GM19463 (cell line): ENCODE results near the gene IKZF2.

Experiments used
- ATAC-seq: cut with Tn5 transposase; IDR thresholded peaks from one replicate; pipeline ENCODE4 v1.9.1; 2021; ENCODE audit warnings: mild to moderate bottlenecking, moderate library complexity; ENCODE audit not compliant: unreplicated experiment

Gene IKZF2

DNA sequence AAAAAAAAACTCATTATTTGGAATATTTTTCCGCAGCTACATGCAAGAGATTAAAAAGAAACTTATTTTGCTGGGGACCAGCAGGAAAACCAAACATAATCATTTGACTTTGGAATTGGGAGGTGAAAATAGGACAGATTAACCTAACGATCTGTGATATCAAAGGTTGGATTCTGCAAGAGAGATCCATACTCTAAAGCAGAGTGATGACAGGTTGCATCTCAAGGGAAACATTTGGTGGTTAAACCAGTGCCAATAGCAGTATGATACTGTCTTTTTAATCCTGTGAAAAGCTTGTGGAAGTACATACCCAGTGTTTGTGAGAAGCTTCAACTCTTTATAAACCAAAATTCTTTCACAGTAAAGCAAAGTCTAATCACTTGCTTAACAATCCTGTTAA, 5.3 kb upstream of the IKZF2 start:
- no peak for ATAC-seq

DNA sequence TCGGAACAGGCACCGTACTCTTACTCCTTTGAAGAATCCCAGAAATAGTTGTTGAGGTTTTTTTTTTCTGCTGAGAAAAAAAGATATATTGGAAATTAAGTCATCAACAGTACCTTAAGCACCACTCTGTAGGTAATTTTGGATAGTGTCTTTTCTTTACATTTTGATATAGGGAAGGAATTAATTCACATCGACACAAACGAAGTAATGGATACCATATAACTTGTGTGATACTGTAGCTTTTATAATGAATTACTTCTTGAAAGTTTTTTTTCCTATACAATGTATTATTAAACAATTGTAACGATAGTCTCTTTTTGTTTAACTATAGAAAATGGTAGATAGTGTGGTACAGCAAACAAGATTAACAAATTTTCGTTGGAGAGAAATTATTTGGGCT, 1.5 kb upstream of the IKZF2 start:
- no peak for ATAC-seq

DNA sequence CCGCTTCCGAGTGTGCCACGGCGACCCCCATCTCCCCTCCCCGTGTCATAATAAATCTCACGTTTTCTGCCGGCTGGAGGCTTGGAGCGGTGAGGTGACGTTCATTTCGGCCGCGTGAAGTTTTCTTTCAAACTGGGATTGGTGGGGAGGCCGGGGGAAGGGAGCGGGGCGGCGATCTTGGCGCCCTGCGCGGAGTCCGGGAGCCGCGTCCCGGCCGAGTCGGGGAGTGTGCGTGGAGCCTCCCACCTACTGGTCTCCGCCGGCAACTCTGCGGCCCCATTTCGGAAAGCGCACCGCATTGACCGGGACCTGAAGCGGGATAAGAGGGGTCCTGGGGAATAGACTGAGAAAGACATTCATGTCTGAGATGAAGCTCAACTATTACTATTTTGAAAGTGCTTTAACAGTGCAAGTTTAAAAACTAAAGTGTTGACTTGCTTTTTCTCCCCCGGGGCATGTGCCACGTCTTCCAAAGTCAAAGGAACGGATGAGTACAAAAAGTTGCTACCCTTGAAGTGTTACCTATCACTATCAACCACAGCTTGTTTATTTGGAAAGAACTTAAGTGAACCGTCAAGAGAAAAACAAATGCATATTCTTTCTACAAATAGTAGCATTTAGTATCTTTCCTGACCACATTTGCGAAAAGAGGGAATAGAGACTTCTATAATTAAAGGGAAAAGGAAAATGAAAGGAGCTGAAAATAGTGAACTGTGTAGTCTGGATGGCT, 818 bp upstream of the IKZF2 start:
- ATAC-seq, result peak; percentile 23

DNA sequence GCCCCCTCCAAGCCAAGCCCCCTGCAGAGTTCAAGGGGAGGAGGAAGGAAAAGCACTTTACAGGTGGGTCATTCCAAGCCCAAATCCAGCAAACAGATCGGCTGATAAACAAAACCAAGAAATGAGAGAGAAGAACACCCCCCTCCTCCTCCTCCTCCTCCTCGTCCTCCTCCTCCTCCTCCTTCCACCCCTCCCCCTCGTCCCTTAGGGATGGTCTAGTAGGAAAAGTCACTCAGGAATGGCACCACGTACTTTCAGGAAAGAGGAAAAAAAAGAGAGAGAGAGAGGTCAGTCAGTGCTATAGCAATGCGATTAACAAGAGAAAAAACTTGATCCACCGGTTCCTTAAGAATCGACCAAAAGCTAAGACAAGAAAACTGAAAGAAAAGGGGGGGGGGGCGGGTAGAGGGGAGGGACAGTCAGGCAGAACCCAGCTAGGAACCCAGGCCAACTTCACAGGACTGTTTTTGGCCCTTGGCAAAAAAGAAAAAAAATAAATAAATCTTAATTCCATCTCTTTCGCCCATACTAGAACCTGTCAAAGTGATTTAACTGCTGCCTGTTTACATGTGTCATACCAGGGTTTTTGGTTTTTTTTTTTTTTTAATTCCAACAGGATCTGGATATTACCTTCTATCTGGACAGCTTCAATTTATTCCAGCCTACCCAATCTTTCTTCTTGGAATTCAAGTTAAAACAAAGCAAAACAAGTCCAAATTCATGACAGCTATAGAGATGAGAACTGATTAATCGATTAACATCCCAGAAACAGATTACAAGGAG, 906 bp downstream of the IKZF2 start:
- no peak for ATAC-seq

DNA sequence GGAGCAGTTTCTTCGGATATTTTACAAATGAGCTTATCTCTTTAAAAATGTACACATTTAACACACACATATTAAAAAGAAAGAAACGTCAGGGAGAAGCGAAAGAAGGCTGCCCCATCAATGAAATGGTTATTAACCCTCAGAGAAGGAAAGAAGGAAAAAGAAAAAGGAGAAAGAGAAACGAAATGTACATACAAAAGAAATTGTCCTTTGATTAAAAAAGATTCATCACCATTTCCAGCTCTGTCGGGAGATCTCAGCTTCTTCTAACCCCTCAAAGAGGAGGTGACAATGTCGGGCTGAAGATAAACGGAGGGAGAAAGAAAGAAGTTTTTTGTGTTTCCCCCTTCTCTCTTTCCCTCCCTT, 1.5 kb downstream of the IKZF2 start:
- ATAC-seq, result no peak

DNA sequence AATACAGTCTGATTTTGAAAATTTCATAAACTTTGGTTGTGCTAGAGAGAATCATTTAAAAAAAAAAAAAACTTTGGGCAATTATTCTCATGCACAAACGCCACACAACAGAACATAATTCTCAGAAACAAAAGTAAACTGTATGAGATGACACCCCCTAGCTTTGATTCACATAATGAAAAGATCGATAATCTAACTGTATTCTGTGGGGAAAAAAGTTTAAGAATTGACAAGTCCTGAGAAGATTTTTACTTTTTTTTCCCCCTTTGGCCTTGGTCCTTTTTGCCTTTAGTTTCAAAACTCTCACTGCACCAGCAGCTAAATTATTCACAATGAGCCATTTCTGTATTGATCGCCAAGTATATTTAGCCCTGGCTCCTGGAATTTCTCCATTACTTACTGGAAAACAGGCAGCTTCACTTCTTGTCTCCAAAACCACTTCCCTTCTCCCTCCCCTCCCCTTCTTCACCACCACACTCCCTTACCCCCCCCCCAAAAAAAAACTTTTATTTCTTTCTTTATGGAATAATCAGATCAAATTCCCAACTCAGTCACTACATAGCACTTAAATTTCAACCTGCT, 2.0 kb downstream of the IKZF2 start:
- no peak for ATAC-seq

DNA sequence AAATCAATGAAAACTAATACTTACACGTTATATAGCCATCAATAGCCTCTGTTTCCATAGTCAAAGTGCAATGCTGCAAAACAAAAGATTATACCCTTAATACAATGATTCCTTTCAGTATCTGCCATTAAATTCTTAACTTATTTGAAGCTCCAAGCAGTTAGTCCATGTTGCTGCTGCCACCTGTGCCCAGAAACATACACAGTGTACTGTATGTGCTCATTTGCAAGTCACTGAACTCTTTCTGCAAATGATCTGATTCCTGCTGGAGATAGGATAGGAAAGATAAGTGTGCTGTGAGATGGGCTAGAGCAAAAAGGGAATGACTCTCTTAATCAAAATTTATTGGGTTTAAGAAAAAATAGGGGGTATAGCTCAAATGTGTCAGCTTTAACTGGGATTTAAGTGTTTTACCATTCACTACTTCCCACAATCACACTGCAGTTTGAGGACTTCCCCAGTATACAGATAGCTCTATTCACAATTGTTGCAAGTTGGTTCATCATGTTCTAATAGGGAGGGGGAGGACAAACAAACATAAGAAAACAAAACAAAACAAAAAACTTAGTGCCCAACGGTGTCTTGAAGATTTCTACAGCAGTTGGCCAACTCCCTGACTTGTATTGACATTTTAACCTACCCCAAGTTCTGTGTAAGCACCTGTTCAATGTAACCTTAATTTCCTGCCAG, 2.7 kb downstream of the IKZF2 start:
- peak; percentile 9 for ATAC-seq

DNA sequence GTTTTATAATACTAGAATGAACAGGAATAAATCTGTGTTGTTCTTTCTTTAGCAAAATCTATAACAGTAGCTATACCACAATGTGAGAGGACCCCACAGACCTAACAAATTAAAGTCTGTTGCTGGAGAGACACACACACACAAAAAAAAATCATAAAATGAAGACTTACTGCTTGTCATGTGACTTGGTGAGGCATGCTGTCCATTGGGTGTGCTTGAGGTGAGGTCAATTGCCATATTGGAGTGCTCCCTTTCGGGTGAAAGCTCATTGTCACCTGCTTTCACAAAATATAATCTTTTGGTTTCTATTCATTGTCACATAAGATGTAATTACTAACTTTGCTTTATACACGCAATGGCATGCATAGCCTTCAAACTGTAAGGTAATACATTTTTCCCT, 3.9 kb downstream of the IKZF2 start:
- peak; percentile 14 for ATAC-seq

DNA sequence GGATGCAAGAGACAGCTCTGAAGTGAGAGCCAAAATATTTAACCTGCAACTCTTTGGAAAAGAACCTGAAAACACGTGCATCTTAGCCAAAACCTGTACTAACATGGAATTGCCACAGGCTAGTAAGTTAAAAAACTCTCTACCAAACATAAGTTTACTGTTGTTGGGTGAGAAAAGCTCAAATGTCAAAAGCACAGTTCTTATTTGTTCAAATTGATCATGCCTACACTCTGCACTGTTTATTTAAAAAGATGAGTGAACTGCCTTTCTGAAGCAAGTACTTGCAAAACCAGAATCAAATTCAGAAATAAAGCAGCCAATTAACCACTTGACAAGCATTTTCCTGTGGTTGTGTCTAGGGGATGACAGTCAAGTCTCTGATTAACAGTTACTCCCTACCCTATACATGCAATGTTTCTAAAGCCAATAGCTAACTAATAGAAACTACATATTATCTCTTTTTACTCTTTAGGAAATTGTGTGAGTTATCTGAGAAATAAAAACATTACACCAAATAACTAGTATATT, 5.6 kb downstream of the IKZF2 start:
- no peak for ATAC-seq

DNA sequence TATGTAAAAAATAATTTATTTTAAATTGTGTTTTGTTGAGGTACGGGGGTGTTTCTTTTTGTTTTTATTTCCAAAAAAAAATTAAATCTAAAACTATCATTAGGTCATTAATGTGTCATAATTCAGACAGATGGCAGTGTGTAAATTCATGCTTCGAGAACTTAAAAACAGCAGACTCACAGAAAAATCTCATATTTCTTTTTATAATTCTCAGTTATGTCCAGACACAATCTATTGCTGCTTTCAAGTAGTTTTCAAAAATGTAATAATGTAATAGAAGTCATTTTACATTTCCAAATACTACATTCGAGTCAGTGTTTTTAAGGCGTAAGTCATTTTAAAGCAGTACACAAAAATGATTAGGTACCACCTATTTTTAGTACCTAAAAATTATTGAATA, 14.3 kb downstream of the IKZF2 start:
- ATAC-seq, result no peak

DNA sequence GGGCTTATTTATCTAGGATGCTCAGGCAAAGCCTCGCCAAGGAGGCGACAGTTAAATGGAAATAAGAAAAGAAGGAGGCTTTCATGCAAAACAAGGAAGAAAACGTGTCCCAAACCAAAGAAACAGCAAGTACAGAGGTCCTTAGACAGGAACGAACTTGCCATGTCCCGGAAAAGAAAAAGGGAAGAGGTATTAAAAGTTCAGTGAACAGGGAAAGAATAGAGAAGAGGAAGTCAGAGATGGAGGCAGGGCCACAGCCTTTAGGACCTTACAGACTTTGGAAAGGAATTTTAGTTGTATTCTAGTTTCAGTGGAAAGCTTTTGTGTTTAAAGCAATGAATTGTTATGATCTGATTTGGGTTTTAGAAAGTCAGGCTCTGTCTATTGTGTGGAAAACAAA, 22.1 kb downstream of the IKZF2 start:
- no peak for ATAC-seq

DNA sequence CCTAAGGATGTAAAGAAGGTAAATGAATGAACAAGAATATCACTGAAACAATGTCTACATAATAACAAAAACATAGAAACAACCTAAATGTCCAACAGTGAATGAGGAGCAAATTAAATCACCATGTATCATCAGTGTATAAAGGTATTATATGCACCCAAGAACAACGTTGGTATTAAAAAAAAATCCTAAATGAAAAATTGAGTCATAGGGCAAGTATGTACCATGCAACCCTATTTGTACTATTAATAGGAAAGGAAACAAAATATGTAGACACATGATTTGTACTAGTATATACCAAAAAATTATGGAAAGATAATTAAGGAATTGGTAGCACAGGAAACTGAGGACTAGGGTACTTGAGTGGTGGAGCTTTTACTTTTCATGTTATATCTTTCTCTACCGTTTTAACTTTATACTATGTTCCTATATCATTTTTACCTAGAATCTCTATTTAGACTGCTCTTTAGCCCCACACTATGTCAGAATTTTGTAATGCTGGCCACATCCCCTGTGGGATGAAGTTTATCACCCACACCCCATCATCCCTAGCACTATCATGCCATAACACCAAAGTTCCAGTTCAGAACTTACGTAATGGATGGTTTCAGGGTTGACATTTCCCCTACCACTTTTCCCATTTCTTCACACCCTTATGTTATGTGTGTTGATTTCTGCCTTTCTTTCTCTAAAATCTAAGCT, 25.6 kb downstream of the IKZF2 start:
- no peak for ATAC-seq

DNA sequence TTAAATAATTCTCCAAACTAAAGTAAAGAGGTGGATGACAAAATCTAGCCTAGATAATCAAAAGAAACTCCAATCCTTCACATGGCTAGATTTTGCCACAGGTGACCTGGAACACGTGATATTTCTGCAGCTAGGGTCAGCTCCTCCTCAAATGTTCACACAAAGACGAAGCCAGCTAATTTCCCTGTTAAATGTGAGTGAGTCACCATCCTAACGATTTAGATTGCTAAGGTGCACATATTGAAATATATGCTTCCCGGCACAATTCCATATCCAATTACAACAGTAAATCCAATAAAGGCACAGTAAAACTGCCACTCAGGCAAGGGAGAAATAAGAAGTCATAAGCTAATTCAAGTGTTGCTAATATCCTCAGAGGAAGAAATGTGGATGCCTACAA, 28.7 kb downstream of the IKZF2 start:
- ATAC-seq, result no peak

DNA sequence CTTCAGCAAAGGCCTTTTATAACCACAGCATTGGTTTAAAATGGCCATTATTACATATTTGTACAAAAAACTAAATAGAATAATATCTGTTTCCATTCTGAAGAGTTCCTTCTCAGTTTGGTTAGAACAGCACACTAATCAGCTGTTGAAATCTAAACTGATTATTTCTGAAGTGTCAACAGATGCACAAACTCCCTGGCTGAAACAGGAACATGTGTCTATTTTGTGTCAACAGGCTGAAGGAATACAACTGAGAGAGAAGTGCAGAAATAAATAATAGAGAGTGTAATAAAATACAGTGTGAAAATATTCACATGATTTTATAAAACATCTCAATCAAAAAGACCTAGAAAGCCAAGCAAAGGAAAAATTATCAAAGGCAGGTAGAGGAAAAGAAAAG, 29.7 kb downstream of the IKZF2 start:
- no peak for ATAC-seq

DNA sequence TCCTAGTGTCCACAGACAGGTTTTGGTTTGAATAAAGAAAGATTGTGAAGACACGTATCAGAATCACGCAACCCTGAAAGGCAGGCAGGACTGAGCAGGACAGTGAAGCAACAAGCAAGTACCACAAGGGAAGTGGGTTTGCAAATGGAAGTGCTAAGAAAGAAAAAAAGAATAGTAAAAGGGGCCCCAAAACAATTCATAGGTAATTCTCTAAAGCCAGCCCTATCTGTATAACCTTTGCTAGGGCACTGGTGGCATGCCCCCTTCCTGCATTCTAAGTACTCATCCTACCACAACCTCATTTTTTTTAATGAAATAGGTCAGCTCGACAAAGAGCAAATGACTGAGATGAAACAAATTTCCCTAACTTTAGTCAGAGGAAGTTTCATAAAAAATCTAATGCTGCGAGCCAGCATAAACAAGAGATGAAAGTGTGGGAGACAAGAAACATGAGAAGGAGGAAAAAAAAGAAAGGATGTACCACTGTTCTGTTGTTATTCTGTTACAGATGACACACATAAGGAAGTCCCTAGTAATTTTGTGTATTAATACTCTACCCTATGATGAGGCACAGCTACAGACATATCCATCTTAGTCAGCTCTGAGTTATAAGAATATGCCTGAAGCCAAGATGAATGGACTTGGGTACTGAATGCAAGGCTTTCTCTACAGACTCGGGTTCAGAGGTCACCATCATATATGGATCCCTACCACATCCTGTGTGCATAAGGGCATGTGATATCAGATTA, 32.2 kb downstream of the IKZF2 start:
- ATAC-seq, result peak; percentile 65

DNA sequence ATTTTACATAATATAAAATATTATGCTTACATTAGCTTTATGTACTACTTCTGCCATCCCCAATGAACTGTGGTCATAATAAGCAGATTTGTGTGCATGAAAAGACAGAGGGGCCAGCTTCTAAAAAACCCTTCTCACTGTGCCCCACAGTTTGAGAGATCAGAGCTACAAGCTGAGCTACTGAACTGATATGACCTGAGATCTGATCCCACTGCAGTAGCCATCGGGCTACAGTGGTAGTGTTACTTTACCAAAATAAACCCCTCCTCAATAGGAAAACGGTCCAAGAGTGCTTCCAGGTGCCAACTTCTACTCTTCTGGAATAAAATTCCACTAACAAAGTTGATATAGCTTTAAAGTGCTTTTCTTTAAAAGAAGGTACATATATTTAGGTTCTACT, 43.1 kb downstream of the IKZF2 start:
- ATAC-seq, result no peak

DNA sequence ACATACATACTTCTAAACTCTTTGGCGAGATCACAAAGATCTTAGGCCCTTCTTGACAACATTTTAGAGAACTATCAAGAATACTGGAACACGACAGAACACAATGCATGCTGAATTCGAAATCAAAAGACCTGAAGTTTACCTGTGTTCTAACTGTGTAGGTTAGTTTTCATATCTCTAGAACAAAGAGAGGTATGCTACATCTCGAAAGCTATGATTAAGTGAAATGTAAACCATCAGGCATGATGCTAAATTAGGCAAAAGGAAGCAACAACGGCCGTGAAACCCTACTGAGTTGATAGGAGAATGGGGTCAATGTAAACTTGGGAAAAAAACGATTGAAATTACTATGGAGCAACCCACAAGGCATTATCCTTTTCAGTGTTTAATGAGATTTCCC, 43.7 kb downstream of the IKZF2 start:
- no peak for ATAC-seq

DNA sequence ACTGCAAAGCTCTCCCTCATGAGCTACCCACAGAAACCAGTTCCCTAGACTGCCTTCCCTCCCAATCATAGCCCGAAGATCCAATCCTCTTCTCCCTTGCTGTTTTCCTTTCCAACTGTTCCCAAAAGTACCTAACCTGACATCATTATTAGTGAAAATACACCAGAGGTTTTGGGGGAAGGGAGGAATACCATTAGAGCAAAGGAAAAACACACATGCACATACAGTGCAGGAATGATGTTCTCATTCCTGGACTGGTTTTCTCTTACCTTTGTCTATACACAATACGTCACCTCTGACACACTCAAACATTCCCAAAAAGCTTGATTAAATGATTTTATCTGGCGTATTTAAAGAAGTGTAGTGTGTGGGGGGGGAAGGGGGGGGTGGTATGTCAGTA, 46.2 kb downstream of the IKZF2 start:
- no peak for ATAC-seq

DNA sequence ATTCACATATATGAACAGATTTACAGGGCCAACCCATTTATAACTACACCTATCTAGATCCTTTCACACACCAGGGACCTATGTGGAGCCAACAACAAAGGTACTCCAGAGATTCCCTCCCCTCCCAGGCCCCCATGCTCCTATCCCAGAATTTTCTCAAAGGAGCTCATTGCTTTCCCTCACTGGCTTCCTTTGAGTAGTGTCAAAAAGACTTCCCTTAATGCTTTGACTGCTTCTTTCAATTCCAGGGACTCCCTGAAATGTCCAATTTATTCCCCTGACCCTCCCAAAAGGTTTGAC, 46.6 kb downstream of the IKZF2 start:
- ATAC-seq, result no peak
